IMR-90 (cell line): ENCODE data around the gene CFH.

Experiments
- BHLHE40 ChIP-seq: fragments of 150-350 bp; IDR thresholded peaks from 2 replicates; pipeline ENCODE4 v1.6.1; 2016; ENCODE audit warnings: mild to moderate bottlenecking, low read depth, low read length
- CEBPB ChIP-seq: IDR thresholded peaks from 2 replicates; pipeline ENCODE4 v1.6.1; 2012; ENCODE audit warnings: low read depth, low read length, improper control_type of control experiment
- CHD1 ChIP-seq: IDR thresholded peaks from 2 replicates; pipeline ENCODE4 v1.6.1; 2012; ENCODE audit warnings: low read depth, low read length, improper control_type of control experiment
- MXI1 ChIP-seq: IDR thresholded peaks from 2 replicates; pipeline ENCODE4 v1.6.1; 2012; ENCODE audit warnings: low read depth, mild to moderate bottlenecking, low read length, moderate library complexity, borderline replicate concordance
- POLR2A ChIP-seq: IDR thresholded peaks from 2 replicates; pipeline ENCODE4 v1.6.1; 2012; ENCODE audit warnings: mild to moderate bottlenecking, low read depth, low read length
- RAD21 ChIP-seq: IDR thresholded peaks from 2 replicates; pipeline ENCODE4 v1.6.1; 2012; ENCODE audit warnings: low read length, improper control_type of control experiment
- SMC3 ChIP-seq: fragments of 150-350 bp; IDR thresholded peaks from 2 replicates; pipeline ENCODE4 v1.6.1; 2016; ENCODE audit warnings: low read depth, mild to moderate bottlenecking, antibody characterized with exemption, low read length, moderate library complexity
- TF ChIP-seq, protein P1 (sequence below): conservative IDR thresholded peaks from 2 replicates; pipeline ENCODE4 v1.5.1; 2012; ENCODE audit warnings: mild to moderate bottlenecking, low read depth, low read length, improper control_type of control experiment

DNA sequence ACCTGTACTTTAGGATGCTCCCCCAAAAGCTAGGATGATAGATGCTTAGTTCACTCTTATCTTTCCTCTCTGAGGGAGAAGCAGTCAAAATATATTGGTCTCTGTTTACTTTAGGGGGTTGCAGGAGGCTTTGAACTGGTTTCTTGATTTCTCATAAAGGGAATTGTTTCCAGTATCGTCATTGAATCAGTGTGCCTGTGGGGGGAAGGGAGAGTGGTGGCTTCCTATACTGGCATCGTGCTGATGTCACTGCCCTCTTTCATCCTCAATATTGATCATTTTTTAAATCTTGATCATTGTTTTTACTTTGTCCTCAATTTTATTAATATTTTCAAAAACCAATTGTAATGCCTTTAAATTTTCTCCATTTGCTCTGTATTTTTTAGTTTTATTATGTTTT is 82.6 kb downstream of the CFH start:
- TF ChIP-seq, protein P1, sequence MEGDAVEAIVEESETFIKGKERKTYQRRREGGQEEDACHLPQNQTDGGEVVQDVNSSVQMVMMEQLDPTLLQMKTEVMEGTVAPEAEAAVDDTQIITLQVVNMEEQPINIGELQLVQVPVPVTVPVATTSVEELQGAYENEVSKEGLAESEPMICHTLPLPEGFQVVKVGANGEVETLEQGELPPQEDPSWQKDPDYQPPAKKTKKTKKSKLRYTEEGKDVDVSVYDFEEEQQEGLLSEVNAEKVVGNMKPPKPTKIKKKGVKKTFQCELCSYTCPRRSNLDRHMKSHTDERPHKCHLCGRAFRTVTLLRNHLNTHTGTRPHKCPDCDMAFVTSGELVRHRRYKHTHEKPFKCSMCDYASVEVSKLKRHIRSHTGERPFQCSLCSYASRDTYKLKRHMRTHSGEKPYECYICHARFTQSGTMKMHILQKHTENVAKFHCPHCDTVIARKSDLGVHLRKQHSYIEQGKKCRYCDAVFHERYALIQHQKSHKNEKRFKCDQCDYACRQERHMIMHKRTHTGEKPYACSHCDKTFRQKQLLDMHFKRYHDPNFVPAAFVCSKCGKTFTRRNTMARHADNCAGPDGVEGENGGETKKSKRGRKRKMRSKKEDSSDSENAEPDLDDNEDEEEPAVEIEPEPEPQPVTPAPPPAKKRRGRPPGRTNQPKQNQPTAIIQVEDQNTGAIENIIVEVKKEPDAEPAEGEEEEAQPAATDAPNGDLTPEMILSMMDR = no peak
- no peak for TF ChIP-seq POLR2A
- no peak for TF ChIP-seq CEBPB
- TF ChIP-seq CHD1 = no peak
- no peak for TF ChIP-seq SMC3
- TF ChIP-seq BHLHE40 = no peak
- TF ChIP-seq MXI1 = no peak
- no peak for TF ChIP-seq RAD21
